GM19328 (cell line): Measurements from ENCODE around the gene SOX21.
"Not testable (repeated sequence)": the region's sequence is repeated elsewhere in the genome, so short reads cannot be mapped to it uniquely, and the experiment has no call there.

Source experiments
- ATAC-seq: cut with Tn5 transposase; IDR thresholded peaks from one replicate; pipeline ENCODE4 v1.9.1; 2021; ENCODE audit warnings: mild to moderate bottlenecking, moderate library complexity; ENCODE audit not compliant: unreplicated experiment

SOX21 gene

DNA sequence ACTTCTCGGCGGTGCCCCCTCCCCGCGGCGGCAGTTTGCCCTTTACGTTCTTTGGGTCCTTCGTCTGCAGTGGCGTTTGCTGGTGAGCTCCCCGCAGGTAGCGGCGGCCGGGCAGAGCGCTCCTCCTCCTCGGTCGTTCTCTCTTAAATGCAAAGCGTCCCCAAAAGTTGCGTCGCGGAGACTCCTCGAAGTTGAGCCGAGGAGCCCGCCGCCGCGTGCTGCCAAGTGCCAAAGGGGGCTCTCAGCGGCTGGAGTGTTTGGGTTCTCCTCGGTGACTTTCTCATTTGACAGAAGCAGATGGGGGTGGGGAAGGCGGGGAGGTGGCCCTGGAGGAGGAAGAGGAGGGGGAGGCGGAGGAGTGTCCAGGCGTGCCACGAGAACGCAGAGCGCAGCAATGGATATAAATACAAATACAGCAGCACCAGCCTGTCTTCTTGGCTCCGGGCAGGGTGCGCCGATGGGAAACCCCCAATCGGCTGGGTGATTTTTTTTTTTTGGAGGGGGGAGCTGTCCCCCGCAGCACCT lies at the start of gene SOX21:
Gene SOX21, minus strand, starts transcription at position 259 of the 525 bp plus-strand sequence. CDS start 496 bp downstream, outside the sequence.
- no peak for ATAC-seq

DNA sequence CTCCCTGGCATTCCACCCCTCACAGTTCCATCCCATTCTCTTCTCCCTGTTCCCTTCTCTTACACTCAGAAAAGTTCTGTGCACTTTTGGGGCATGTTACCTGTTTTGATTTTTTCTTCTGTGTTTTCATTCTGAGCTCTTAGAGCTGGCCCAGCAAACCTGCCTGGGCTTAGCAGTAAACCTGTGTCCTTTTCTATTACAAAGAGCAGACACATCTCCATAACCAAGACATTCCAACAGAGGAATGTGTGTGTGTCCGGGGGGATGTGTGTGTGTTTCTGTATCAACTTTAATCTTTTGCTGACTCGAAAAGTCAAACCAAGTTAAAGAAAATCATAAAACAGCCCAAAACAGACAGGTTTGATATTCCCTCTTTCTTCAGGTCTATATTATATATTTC lies 49.1 kb upstream of the SOX21 start:
- ATAC-seq, result no peak

DNA sequence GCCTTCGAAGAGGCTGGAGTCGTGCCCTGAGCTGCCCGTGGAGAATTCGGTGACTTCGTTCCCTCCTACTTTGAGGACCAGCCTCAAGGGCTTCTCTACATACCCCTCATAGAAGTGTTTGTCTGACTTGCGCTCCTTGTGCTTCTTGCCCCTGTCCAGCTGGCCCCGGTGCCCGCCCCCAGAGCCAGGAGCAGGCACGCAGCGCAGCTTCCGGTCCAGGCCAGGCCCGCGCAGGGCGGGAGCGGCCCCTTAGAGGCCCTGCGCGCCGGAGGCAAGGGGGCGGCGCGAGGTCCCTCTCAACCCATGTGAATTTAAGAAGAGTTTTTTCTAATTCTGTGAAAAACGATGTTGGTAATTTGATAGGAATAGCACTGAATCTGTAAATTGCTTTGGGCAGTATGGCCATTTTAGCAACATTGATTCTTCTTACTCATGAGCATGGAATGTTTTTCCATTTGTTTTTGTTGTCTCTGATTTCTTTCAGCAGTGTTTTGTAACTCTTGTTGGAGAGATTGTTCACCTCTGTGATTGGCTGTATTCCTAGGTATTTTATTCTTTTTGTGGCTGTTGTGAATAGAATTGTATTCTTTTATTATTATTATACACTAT lies 46.9 kb upstream of the SOX21 start:
- no peak for ATAC-seq

DNA sequence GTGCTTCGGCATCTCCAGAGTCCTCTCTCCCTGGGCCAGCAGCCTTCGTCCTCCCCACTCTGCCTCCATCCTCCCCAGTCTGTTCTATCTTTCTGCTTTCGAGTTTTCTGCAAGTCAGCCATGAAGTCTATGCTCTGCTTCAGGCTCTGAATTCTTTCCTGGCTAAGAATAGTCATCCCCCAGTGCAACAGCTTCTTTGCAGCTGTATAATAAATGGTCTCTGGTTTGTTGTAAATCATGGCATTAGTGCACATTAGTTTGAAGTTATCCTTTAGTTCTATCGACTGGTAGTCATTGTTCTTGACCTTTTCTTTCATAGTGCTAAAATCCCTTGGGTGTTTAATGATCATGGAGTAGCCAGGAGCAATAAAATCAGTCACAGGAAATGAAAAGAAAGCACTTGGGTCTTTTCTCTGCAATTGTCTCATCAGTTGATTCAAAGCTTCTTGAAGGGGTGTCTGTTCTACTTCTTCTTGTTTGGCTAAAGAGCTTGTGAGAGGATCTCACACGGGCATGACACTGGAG lies 46.2 kb upstream of the SOX21 start:
- ATAC-seq, result no peak

DNA sequence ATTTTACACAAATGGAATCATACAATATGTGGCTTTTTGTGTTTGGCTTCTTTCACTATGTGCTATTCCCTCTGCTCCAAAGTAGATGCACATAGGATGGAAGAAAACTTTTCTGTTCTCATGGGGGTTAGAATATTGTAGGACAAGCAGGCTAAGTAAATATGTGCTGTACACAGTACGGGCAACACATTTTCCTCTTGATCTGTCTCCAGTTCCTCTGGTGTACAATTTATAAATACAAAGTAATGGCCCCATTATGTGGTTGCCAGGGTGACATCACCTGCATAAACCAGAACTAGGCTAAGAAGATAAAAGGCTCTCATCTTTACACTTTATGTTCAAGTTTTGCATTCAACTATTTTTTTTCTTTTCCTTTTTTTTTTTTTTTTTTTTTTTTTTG lies 41.0 kb upstream of the SOX21 start:
- no peak for ATAC-seq

DNA sequence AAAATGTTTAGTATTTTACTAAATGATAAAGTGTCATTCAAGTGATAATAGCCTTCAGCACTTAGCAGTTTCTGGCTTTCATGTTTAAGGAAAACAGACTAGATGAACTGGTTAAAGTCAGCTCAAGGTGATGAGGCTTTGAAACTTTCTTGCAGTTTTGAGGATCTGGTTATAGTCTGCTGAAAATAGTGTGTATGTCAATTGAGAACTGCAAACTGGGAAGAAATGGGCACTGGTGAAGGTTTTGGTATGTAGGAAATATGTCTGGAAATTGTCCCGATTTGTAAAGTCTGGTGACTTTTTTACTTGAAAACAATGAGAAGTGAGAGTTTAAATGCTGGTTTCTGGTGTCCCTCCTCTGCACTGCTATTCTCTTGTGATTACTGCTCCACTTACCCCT lies 36.8 kb upstream of the SOX21 start:
- ATAC-seq, result no peak

DNA sequence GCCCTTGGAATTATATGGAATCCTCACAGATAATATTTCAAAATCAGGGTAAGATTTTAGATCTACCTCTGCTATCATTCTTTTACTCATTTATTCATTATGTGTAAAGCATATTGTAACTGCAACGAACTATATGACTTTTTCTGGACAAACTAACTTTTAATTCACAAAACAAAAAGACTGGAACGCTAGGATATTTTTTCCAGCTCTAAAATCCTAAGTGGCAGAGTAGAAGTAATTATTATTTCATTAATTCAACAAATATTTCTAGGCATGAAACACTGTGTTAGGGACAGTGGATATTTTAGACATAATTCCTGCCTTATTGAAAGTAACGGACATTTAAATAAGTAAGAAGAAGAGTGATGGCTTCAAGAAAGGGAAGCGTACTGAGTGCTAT lies 26.9 kb upstream of the SOX21 start:
- no peak for ATAC-seq

DNA sequence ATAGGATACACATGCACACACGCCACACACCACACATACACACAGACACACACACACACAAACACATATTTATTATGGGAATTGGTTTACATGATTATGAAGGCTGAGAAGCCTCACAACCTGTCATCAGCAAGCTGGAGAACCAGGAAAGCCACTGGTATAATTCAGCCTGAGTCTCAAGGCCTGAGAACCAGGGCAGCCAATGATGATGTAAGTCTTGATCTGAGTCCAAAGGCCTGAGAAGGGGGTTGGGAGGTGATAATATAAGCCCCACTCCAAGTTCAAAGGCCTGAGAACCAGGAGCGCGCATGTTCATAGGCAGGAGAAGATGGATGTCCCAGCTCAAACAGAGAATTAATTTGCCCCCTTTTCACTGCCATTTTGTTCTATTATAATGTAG lies 18.7 kb upstream of the SOX21 start:
- ATAC-seq, result no peak

DNA sequence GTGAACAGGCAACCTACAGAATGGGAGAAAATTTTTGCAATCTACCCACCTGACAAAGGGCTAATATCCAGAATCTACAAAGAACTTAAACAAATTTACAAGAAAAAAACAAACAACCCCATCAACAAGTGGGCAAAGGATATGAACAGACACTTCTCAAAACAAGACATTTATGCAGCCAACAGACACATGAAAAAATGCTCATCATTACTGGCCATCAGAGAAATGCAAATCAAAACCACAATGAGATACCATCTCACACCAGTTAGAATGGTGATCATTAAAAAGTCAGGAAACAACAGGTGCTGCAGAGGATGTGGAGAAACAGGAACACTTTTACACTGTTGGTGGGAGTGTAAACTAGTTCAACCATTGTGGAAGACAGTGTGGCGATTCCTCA lies 17.6 kb upstream of the SOX21 start:
- ATAC-seq, result not testable (repeated sequence)

DNA sequence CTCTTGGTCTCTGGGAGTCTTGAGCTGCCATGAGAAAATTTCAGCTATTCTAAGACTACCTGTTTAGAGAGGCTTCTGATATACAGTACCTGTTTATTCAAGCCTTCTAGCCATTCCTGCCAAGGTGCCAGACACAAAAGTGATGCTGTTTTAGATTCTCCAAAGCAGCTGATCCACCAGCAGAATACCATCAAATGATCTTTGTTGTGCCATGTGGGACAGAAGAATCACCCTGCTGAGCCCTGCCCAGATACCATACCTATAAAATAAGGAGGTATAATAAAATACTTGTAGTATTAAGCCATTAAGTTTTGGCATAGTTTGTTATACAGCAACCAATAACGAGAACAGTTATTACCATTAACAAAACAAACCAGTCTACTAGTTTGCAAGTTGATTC lies 14.1 kb upstream of the SOX21 start:
- no peak for ATAC-seq

DNA sequence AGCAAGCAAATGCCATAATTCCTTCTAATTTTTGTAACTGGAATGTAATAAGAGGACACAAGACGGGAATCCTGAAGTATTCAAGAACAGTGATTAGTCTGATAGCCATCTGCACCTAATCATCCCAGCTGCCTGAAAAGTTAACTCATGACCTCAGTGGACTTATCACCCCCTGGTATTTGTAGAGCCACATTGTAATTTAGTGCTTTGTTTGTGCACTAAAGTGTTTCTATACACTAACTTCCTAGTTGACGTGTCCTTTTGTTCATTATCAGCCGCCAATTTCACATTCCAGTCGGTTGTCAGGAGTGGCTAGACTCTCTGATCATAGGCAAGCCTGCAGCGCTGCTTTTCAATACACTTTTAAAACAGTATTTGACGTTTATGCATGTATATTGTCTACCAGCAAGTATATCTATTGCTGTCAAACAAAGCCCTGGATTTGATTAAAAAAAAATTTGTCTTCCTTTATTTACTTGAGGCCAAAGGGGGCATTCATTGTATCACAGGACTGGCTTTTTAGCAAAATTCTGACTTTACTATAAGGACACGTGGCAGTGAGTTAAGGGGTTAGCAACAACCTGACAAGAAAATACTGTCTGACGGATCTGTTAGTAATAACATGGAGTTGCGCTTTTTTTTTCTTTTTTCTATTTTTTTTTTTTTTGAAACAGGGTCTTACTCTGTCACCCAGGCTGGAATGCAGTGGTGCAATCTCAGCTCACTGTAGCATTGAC lies 10.4 kb upstream of the SOX21 start:
- no peak for ATAC-seq

DNA sequence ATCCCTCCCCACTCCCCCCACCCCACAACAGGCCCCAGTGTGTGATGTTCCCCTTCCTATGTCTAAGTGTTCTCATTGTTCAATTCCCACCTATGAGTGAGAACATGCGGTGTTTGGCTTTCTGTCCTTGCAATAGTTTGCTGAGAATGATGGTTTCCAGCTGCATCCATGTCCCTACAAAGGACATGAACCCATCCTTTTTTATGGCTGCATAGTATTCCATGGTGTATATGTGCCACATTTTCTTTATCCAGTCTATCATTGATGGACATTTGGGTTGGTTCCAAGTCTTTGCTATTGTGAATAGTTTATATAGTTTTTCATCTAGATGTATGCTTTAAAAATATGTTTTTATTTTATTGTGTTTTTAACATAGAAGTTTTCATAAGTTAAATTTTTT lies 6.4 kb upstream of the SOX21 start:
- not testable (repeated sequence) for ATAC-seq

DNA sequence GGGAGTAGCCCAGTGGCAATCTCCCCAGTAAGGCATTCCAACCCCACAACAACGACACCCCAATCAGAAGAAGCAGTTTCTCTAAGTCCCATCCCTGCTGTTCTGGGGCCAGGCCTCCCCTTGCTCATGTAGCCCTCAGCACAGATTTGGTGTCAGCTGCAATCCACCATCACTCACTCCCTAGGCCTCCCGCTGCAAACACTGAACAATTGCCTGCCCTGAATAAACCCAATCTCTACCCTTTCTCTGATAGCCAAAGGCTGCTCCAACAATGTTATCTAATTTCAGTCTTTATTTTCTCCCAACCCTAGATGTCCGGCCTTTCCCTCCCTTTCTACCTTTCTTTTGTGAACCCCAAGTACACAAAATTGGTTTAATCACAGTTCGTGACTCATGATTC lies 5.6 kb upstream of the SOX21 start:
- no peak for ATAC-seq

DNA sequence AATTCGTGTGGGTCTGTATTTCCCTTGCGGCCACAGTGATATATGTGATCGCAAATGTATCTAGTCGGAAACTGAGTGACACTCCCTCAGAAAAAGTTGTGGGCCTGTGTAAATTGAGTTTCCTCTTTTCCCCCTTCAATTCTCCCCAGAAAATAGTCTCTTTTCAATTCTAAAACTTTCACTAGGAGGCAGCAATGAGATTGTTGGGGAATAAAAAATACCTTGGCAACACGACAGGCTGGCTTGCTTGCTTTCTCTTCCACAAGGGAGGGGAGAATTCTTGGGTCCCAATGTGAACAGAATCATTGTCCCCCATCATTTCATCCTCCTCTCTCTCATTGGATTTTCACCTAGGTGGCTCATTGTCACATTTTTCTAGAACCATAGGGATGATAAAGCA lies 3.7 kb upstream of the SOX21 start:
- ATAC-seq, result no peak

DNA sequence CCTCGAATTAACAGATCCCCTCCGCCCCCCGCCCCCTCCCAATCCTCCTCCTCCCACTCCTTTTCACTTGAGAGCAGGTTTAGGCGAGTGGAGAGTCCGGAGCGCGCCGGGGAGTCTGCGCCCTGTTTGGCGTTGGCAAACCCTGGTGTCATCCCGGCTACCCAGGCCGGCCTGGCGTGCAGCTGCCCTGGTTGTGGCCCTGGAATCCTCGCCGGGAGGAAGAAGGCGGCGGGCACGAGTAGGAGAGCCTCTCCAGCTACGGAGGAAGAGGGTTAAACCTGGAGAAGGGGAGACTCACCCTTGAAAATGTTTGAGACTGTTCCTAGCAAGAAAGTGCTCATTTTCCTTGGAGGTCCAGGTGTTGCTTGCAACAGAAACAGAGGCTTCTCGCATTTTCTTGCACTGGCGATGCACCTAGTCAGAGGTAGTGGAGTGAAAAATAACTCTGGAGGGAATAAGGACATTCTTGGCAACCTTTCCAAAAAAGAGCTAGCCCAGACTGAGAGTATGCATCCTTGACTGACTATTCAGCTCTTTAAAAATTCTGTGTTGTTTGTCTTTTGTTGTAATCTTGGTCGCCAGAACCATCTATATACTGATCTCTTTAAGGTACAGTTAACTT lies 1.3 kb upstream of the SOX21 start:
- no peak for ATAC-seq

DNA sequence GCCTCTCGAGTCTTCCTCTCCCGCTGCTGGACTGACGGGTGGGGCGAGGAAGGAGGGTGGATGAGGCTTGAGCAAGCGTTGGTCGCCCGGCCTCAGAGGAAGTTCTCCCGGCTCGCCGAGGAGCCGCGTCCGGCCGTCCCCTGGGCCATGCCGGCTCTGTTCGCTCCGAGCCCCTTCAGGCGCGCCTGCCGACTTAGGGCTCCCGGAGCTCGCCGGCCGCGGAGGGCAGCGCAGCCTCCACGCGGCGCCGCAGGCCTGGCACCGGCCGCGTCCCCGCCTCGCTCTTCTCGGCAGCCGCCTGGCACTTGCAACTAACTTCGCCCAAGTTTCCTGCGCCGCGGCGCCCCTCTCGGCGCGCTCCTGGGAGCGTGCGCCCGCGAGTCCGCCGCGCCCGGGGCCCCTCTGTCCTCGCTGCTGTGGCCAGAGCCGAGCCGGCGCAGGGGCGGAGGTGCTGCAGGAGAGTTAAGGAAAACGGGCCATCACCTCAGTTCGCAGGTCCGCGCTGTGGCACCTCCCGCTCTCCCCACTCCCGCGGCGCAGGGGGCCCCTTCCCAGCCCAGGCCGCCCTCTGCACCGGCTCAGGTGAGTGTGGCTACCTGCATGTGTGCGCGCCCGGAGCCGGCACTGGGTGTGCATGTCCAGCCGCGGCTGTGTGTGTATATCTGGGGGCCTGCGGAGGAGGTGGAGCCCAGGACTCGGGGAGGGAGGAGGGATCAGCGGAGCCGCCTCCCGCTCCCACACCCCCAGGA lies 641 bp upstream of the SOX21 start:
- ATAC-seq, result no peak

DNA sequence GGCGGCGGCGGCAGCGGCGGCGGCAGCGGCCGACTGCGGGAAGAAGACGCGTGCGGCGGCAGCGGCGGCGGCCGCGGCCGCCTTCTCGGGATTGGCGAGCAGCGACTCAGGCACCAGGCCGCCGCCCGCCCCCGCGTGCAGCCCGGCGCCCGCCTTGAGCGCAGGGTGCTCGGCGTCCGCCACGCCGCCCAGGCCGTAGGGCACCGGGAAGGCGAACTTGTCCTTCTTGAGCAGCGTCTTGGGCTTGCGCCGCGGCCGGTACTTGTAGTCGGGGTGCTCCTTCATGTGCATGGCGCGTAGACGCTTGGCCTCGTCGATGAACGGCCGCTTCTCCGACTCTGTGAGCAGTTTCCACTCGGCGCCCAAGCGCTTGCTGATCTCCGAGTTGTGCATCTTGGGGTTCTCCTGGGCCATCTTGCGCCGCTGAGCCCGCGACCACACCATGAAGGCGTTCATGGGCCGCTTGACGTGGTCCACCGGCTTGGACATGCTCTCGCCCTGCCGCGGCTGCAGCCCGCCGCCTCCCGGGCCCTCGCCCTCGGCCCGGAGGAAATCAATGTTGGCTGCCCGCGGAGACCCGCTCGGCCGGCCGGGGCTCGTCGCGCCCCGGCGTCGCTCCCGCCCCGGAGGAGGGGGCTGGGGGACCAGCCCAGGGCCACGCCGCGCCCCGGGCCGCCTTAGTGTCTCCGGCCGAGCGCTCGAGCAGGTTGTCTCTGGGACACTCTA lies 621 bp downstream of the SOX21 start:
- ATAC-seq, result no peak

DNA sequence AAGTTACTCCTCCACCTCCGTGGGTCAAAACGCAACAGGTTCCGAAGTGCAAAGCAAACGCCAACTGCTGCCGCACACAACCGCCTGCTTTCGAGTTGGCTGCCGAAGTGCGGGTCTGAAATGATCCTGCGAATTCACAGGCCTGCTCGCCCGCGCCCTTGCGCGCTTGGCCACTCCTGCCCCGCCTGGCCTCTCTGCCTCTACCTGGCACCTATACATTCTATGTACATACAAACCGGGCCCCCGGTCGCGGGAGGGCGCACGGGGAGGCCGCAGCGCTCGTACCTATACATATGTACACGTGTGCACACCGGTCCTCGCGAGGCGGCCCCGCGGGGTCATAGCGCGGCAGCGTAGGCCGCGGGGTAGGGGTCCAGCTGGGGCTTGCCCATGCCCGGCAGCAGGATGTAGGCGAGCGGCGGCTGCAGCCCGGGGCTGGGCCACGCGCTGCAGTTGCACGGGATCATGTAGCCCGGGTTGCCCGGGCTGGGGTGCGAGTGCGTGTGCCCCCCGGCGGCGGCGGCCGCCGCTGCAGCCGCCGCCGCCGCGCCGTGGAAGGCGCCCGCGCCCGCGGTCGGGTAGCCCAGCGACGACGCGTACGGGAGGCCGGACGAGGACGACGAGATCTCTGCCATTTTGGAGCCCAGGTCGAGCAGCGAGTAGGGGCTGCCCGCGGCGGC lies 1.3 kb downstream of the SOX21 start:
- ATAC-seq, result no peak

DNA sequence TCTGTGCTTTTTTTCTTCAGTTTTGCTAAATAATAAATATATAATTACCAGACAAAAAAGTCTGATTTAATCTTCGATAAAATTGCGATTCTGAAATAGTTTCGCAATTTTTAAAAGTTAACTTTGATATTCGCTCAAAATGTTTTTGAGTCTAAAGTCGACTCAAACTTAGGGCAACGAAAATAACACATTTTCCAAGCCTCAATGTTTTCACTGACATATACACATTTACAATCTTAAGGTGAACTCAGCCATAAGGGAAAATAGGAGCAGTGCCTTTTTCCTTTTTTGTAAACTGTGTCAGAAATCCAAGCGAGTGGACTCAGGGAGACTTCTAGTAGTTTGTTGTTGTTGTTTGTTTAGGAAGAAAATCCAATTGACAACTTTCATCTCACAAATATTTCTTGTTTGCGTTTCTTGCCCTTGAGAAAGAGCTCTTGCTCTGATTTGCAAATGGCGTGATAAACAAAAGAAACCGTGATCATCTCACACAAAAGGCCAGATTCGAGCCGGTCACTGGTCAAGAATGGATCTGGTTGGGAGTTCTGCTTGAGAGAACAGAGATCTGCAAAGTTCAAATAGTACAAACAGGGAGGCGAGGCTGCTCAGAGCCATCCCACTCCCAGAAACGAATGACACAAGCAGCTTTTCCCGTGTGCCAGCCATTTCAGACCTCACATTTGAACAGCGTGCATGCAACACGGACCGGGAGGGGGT lies 2.1 kb downstream of the SOX21 start:
- ATAC-seq, result no peak
